Measurements from ENCODE around the gene SAMD5.

Gene SAMD5

GRCh38 chr6:147508042-147508865 is at the start of gene SAMD5:
Gene SAMD5, plus strand, starts transcription at chr6:147508690. Its CDS starts 239 bp downstream, at chr6:147508929.
- DNase-seq, result no peak

DNA sequence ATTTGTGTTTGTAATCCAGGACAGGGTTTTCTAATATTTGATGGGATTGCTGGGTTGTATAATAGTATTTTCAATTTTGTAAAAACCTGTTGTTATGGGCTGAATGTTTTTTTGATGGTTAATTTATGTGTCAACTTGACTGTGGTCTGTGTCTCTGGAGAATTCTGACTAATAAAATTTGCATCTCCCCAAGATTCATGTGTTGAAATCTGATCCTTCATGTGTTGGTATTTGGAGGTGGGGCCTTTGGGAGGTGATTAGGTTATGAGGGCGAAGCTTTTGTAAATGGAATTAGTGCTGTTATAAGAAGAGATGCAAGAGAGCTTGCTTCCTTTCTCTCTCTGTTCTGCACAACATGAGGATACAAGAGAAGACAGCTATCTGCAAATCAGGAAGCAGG is 48.7 kb upstream of the SAMD5 start:
- no peak for DNase-seq

- DNase-seq, result no peak
Measured at GRCh38 chr6:147463651-147464050, 44.8 kb upstream of the SAMD5 start.

DNA sequence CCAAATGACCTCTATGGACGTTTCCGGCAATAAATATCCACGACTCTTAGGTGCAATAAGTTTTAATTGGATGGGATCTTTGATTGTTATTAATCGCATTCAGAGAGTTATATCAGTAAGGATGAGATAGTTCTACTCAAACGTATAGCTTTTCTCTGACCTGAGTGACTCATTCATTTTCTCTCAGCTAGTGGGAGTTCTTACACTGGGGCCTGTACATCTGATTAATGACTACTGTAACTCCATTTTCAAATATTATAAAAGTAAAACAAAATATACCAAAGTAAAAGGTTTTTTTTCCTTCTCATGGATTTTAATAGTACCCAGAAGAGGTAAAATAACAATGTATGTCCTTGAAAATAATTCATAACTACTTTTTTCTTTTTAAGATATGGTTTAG is 41.1 kb upstream of the SAMD5 start:
- no peak for DNase-seq

DNA sequence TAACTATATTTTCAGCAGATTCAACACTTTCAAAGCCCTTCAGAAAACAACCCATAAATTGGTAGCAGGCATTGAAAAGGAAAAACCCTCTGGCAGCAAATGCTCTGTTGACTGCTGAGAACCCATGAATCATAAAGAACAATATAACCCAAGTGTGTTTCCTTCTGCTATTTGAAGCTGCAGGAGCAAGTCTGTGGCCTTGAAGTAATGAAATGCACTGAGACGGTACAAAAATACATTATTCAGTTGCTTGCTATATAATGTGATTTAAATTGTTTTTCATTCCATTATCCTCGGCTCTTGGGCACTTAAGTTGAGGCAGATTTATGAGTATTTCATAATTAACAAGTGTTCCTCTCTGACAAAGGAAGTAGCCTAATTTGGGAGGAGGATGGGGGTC is 40.6 kb upstream of the SAMD5 start:
- no peak for DNase-seq

DNA sequence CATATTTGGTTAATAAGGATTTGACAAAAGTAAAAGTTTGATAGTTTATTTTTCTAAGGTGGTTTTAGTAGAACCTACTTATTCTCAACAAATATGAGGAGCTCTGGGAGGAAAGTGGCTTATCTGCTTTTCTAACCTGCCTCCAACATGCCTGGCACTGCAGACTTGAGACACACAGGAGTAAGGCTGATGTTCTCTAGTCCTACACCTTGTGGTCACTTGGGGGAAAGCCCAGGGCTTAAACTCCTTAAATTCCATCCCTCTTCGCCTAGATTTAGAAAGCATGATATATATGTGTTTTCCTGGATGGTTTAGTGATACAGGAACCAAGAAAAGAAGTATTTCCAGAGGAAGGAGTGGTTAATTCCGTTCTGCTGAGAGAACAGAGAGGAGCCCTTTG is 39.9 kb upstream of the SAMD5 start:
- DNase-seq, result no peak

DNA sequence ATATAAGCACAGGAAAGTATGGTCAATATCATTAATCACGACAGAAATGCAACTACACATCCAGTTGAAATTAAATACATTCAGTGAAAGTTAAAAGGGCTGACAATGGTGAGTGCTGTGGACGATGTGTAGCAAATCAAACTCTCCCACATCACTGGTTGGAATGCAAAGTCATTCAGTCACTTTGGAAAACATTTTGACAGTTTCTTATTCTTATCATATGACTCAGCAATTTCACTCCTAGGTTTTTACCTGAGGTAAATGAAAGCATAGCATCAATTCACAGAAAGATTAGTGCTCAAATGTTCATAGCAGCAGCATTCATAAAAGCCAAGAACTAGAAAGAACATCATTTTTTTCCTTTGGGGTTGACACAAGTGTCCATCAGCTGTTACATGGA is 28.6 kb upstream of the SAMD5 start:
- DNase-seq, result no peak

DNA sequence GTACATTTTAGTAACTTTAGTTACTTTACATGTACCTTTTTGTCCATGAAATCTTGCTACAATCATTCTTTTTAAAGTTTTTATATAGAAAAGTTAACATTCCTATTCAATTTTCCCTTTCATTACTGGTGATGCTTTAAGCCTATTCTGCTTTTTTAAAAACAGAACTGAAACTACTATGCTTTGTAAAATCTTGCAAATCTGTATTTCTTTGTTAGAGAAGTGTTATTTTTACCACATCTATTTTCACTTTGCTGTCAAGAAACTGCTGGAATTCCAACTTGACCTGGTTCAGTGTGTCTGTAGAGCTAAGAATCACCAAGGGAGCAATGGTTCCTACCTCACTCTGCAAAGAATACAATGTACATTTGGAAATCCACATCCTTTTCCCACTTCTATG is 21.8 kb upstream of the SAMD5 start:
- no peak for DNase-seq

DNA sequence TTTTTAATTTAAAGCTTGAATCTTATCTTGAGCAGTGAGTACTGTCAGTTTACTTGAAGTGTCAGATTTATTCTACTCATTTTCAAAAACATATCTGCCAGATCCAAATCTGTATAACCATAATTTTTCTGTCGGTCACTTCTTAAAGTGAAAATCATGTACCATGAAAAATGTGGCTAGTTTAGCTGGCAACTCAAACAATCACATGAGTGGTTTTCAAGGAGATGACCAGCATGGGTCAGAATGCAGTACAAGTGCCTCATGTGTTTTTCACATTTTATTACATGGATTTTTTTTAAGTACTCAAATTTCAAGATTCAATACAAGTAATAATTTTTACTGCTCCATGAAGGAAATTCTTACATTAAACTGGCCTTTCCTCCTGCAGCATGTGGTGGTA is 11.0 kb upstream of the SAMD5 start:
- DNase-seq, result no peak

DNA sequence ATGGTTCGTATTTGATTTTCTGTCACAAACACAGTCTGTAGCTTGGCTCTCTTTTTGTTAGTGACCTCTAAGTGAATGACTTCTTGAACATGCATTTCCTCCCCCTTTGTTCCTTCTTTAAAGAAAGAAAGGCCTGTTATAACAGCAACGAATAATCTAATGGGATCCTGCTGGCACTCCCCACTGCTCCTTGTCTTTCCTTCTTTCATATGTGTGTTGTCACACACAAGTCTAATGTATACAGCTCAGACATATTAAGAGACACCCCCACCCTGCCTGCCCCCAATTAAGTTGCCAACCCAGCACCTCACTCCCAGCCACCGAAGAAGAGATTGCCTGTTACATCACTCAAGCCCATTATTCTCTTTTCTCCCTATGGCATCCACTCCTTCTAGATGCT is 4.9 kb upstream of the SAMD5 start:
- DNase-seq, result no peak

DNA sequence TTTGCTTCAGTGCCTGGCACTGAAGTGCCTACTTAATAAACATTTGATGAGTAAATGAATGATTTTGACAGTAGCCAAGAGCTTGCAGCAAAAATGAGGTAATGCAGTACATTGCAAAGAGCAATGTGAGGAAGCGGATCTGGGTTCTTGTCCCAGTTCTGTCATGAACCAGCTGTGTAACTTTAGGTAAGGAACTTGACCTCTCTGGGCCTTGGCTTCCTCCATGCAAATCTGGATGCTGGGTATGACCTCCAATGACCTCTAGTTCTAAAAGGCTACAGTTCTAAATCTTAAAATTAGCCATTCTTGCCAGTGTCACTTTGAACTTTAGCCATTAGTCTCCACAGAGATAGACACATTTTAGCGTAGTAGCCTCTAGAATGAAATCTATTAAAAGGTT is 3.6 kb upstream of the SAMD5 start:
- DNase-seq, result no peak

DNA sequence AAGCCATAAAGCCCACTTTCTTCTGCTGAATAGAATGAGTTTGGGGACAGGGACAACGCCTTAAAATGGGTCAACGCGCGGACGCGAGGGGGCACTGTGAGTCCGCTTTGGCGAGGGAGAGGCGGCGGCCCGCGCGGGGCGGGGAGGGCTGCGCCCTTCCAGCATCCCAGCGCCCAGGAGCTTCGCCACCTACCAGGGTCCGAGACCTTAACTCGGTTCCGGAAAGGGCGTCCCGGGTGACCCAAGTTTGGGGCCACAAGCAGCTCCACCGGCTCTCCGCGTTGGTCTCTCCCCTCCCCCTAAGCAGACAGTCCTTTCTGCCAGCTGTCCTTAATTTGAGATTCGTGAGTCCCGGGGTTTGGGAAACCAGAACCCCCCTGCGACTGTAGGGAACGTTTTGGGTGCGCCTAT is 1.8 kb upstream of the SAMD5 start:
- no peak for DNase-seq

- DNase-seq, result no peak
Measured at GRCh38 chr6:147507162-147508041, 1.1 kb upstream of the SAMD5 start.

DNA sequence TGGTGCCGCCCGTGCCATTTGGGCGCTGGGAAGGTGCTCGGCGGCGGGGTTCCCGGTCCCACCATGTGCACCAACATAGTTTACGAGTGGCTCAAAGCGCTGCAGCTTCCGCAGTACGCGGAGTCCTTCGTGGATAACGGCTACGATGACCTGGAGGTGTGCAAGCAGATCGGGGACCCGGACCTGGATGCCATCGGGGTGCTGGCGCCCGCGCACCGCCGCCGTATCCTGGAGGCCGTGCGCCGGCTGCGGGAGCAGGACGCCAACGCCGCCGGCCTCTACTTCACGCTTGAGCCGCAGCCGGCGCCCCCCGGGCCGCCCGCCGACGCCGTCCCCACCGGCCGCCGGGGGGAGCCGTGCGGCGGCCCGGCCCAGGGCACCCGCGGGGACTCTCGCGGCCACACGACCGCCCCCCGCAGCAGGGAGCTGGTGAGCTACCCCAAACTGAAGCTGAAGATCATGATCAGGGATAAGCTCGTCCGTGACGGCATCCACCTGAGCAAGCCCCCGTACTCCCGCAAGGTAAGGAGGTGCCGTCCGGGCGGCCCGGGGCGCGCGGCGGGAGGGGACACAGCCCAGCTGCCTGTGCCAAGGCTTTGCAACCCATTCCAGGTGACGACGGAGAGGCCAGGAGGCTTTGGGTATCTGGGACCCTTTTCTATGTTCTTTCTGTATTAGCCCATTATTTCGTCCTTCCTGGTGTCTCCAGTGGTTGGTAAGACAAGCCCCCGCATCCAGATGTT is 547 bp downstream of the SAMD5 start:
- DNase-seq, result no peak

DNA sequence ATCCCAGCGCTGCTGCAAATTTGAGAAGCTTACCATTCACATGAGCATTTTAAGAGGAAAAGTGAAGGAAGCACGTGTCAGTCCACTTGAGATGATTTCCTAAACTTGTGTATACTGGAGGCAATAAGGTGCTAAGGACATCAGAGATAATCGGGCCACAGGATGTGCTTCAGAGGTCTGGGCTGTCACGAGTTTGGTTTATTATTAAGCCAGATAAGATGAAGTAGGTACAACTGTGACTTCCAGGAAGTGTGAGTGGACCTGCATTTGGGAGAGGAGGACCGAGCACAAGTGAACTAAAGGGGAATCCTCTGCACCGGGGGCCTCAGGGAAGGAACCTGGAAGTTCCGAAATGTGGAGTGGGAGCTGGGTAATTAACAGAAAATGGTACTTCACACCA is 1.4 kb downstream of the SAMD5 start:
- no peak for DNase-seq

- no peak for DNase-seq
Measured at GRCh38 chr6:147510929-147511590, 2.6 kb downstream of the SAMD5 start.

DNA sequence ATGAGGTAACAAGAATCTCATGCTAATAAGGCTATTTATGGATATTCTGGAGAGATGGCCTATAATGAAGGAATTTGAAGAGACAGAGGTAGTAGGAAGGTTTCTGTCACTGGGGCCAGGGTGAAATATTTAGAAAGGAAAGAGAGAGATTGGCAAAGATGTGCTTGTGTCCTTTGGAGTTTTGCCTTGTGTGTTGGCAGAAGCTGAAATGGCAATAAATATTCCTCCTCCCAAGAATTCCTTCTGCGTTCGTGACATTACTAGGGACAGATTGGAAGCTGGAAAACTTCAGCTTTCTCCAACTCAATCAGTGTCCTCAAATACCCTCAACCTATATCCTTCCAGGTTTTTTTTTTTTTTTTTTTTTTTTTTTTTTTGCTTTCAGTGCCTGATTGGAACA is 6.3 kb downstream of the SAMD5 start:
- DNase-seq, result no peak

DNA sequence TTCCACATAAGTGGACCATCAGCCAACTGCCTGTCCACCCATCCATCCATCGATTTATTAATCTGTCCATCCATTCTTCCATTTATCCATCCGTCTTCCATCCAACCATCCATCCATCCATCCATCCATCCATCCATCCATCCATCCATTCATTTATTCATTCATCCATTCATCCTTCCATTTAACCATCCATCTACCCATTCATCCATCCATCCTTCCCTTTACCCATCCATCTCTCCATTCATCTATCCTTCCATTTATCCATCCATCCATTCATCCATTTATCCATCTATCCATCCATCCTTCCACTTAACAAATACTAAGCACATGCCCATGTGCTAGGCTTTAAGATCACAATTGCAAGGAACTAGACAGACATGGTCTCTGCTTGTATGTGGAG is 6.8 kb downstream of the SAMD5 start:
- DNase-seq, result no peak

- no peak for DNase-seq
Measured at GRCh38 chr6:147522597-147522996, 14.1 kb downstream of the SAMD5 start.

- DNase-seq, result no peak
Measured at GRCh38 chr6:147525519-147526209, 17.2 kb downstream of the SAMD5 start.

DNA sequence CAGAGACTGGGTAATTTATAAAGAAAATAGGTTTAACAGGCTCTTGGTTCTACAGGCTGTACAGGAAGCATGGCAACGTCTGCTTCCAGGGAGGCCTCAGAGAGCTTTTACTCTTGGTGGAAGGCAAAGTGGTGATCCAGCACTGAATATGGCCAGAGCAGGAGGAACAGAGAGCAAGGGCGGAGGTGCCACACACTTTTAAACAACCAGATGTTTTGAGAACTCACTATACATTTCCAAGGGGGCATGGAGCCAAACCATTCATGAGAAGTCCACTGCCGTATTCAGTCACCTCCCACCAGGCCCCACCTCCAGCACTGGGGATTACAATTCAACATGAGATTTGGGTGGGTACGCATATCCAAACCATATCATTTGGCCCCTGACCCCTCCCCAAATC is 18.7 kb downstream of the SAMD5 start:
- no peak for DNase-seq

DNA sequence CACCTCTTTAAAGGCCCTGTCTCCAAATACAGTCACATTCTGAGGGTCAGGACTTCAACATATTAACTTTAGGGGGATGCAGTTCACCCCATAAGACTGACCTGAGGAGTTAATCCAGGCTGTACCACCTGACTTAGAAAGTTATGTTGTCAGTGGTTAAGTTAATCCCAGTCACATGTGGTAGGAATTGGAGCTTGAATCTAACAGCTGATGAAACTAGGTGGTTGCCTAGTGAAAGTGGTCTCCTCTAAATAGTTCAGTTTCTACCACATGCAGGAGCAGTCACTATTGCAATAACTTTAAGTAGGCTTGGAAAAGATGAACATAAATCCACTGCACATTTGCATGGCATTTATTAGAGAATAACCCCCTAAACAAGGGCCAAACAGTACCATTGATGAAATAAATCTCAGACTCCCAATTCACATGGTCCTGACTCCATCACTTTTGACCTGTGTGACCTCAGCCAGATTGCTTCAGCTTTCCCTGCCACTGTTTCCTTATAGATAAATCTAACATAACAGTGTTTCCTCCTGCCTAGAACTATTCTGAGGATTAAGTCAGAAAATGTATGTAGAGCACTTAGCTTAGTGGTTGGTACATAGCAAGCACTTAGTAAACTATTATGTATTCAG is 20.1 kb downstream of the SAMD5 start:
- no peak for DNase-seq

All from activated T-cell treated with anti-CD3 and anti-CD28 coated beads, Interleukin-2, amount 50 U/mL, for 1 hour (primary cell).